ENCODE results near the gene DNAH17. TPM values are rescaled to one million over a fixed set of nuclear protein-coding genes. Genes with fewer than 3 reads are reported as not detected.
A peak's percentile ranks its signal among the peaks of the same experiment; 100 is the strongest.

Gene DNAH17
- total RNA-seq, 2 experiments from 2014 or later = 0.19 to 0.42 TPM

DNA sequence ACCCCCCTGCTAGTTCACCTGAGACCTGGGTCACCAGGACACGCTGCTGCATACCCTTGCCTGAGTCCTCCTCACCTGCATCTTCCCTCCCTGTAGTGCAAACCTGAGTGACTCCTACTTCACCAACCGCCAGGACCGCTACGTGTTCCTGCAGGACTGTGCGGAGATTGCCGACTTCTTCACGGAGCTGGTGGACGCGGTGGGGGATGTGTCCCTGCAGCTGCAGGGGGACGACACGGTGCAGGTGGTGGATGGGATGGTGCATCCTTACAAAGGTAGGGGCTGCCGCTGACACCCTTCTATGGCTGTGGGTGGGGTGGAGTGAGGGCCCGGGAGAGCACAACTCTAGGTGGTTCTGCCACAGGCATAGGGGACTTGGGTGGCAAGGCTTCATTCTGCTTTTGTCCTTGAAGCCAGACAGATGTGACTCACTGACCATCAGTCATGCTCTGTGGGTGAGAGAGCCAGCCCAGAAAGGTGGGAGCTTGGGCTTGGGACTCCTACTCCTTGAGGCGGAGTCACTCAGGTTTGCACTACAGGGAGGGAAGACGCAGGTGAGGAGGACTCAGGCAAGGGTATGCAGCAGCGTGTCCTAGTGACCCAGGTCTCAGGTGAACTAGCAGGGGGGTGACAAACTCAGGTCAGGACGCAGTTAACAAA, 176.5 kb downstream of the DNAH17 start:
- CTCF ChIA-PET = interaction anchor here (1.0 to 1.1 kb wide), 3 partner anchors 11 to 40 kb away, joined by 3 read pairs; no protein-coding TSS in a partner anchor

DNA sequence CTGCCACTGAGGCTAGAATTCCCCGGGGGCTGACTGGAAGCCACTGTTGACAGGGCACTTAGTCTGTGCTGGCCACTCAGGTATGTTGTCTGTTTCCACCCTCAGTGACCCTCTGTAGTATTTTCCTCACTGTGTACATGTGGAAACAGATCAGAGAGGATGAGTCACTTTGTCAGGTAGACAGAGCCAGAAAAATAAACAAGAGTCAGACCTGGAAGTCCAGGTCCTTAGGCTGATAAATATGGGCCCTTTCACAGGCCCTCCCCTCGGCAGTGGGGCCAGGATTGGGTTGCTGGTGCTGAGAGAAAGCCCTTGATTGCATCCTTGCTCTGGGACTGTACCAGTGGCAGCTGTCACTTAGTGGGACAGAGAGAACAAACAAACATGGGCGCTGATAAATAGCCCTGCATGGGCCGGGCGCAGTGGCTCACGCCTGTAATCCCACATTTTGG, 177.5 kb downstream of the DNAH17 start:
- CTCF ChIA-PET = interaction anchor here (1.0 kb wide), 1 partner anchor 12 kb away, joined by 3 read pairs; no protein-coding TSS in a partner anchor
- Mint-ChIP-seq H3K4me1 (ENCODE audit: low read depth) (no peaks in the 10 kb centered on the region), H3K4me3 (no peak overlapping the region), H3K27ac (no peak overlapping the region), H3K9me3 (no peaks in the 10 kb centered on the region), H3K36me3 (ENCODE audit: low read depth) (peaks cover 70% of the 10 kb centered on the region), H3K27me3 (ENCODE audit: low read depth) (no peaks in the 10 kb centered on the region)
- DNase-seq = no peak
- intact Hi-C loops (cut with micrococcal nuclease) = no loop called here

More for the DNA sequence above, 176.5 kb downstream of the DNAH17 start:
- Mint-ChIP-seq H3K4me3 (no peak overlapping the region), H3K4me1 (ENCODE audit: low read depth) (peaks cover 7% of the 10 kb centered on the region), H3K36me3 (ENCODE audit: low read depth) (peaks cover 70% of the 10 kb centered on the region), H3K27ac (peak overlapping the region; percentile 59), H3K27me3 (ENCODE audit: low read depth) (no peaks in the 10 kb centered on the region), H3K9me3 (no peaks in the 10 kb centered on the region)
- no peak for DNase-seq
- intact Hi-C loops (cut with micrococcal nuclease) = no loop called here

DNA sequence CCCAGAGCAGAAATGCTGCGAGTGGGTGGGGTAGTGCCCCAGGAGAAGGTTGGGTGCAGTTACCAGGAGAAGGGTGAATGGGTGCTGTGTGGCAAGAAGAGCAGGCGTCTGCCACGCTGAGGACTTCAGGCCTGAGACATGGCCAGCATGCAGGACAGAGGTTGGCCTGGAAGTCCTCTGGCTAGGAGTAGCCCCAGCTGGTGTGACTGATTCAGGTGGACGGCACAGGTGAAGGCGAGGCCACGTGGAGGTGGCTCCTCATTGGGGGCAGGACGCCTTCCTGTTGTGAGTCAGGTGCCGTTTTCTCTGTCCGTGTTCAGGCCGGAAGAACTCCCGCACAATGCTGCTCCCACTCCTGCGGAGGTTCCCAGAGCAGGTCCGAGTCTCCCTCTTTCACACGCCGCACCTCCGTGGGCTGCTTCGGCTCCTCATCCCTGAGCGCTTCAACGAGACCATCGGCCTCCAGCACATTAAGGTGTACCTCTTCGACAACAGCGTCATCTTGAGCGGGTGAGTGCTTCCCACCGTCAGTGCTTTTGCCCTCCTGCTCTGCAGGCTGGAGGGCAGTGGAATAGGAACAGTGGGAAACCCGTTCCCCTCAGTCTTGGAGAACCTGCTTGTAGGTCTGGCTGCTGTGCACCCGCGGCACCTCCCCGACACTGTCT, 178.0 kb downstream of the DNAH17 start:
- Mint-ChIP-seq H3K4me1 (ENCODE audit: low read depth) (no peaks in the 10 kb centered on the region), H3K27ac (no peak overlapping the region), H3K36me3 (ENCODE audit: low read depth) (peaks cover 69% of the 10 kb centered on the region), H3K27me3 (ENCODE audit: low read depth) (no peaks in the 10 kb centered on the region), H3K9me3 (no peaks in the 10 kb centered on the region), H3K4me3 (no peak overlapping the region)
- no peak for DNase-seq
- CTCF ChIA-PET = no interaction called here
- intact Hi-C loops (cut with micrococcal nuclease) = no loop called here

DNA sequence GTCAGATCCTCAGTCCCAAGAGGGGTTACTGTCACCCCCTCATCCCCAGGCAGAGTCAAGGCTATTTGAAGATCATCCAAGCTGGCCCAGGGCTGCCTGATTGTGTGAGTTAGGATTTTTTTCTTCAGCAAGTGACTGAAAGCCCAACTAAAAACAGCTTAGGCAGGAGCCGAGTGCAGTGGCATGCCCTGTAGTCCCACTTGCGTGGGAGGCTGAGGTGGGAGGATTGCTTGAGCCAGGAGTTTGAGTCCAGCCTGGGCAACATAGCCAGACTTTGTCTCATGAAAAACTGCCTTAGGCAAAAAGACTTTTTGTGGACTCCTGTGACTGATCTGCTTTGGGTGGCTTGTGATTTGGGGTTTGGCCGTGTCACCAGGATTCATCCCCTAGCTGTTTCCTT, 178.8 kb downstream of the DNAH17 start:
- CTCF ChIA-PET = no interaction called here
- Mint-ChIP-seq H3K9me3 (no peaks in the 10 kb centered on the region), H3K27ac (peak overlapping the region; percentile 50), H3K27me3 (ENCODE audit: low read depth) (no peaks in the 10 kb centered on the region), H3K4me3 (no peak overlapping the region), H3K4me1 (ENCODE audit: low read depth) (peaks cover 3% of the 10 kb centered on the region), H3K36me3 (ENCODE audit: low read depth) (peaks cover 70% of the 10 kb centered on the region)
- intact Hi-C loops (cut with micrococcal nuclease) = no loop called here
- DNase-seq = no peak

DNA sequence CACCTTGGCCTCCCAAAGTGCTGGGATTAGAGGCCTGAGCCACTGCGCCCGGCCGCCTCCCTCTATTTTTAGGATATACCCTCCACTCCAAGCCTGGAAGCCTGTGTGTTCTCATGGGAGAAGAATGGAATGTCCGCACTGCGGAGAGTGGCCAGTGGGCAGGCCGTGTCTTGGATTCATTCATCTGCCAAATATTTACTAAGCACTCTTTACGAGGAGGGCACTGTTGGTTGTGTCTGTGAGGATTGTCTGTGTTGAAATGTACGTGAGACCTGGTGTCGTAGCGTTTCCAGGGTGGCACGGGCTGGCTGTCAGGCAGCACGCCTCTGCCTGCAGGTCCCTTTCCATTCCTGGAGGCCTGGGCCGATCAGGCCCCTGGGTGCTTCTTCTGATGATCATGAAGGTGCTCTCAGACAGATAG, 179.5 kb downstream of the DNAH17 start:
- intact Hi-C loops (cut with micrococcal nuclease) = no loop called here
- Mint-ChIP-seq H3K4me3 (no peak overlapping the region), H3K36me3 (ENCODE audit: low read depth) (peaks cover 65% of the 10 kb centered on the region), H3K4me1 (ENCODE audit: low read depth) (peaks cover 5% of the 10 kb centered on the region), H3K27me3 (ENCODE audit: low read depth) (no peaks in the 10 kb centered on the region), H3K27ac (no peak overlapping the region), H3K9me3 (no peaks in the 10 kb centered on the region)
- CTCF ChIA-PET = no interaction called here
- DNase-seq = no peak

DNA sequence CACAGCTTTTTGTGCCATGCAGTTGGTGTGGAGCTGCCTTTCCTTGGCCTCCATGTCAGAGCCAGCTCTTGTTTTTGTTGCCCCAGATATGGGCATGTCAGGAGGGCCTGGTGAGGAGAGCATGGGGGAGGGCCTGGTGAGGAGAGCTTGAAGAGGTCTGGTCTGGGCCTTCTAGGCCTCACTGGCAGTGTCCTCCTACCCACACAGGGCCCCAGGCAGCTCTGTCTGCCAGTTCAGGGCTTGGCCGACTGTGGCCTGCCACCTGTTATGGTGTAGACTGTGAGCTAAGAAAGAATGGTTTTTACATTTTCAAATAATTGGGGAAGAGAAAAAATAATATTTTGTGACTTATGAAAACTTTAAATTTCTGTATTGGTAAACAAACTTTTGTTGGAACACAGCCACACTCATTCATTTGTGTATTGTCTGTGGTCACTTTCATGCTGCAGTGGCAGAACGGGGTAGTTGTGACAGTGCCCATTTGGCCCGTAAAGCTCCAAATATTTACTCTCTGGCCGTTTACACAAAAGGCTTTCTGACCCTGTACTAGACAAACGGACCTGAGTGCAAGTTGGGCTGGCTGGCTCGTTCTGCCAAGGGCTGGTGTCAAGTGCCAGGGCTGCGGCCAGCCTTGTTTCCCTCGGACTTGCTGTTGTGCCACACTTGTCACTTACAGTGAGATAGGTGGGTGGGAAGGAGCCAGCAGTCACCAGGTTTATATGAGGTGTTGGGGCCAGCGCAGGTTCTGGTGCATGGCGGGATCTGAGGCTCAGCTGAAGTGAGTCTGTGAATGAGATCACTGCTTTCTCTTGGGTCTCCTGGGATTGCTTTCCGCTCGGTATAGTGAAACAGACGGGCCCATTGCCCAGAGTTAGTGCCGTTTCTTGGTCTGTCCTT, 180.5 kb downstream of the DNAH17 start:
- H3K27me3 Mint-ChIP-seq (ENCODE audit: low read depth) = no peaks in the 10 kb centered on the region
- H3K36me3 Mint-ChIP-seq (ENCODE audit: low read depth) = peaks cover 65% of the 10 kb centered on the region
- intact Hi-C loops (cut with micrococcal nuclease) = no loop called here
- CTCF ChIA-PET = interaction anchor here (1.0 to 1.3 kb wide), 2 partner anchors 9 to 13 kb away, joined by 3 to 6 read pairs; no protein-coding TSS in a partner anchor
- no peaks in the 10 kb centered on the region for H3K9me3 Mint-ChIP-seq
- H3K4me3 Mint-ChIP-seq = no peak overlapping the region
- DNase-seq = no peak
- H3K4me1 Mint-ChIP-seq (ENCODE audit: low read depth) = peaks cover 13% of the 10 kb centered on the region
- H3K27ac Mint-ChIP-seq = no peak overlapping the region

DNA sequence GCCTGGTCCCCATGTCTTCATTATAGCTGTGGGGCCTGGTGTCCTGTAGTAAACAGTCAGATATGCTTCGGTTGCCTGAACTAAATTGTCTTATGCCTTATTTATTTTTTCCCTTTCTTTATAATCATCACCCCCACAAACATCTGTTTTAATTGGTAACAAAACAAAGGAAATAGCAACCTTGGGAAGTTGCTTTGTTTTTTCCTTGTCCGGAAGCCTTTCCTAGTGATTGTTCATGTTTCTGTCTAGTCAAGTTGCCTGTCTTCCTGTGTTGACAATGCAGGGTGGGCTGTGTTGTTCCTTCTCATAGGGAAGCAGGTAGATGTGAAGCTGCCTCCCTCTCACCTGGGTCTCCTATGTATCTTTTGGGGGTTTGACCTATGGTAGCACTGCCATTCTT, 182.0 kb downstream of the DNAH17 start:
- DNase-seq = no peak
- no peak overlapping the region for H3K27ac Mint-ChIP-seq
- H3K4me1 Mint-ChIP-seq (ENCODE audit: low read depth) = peaks cover 26% of the 10 kb centered on the region
- H3K9me3 Mint-ChIP-seq = no peaks in the 10 kb centered on the region
- CTCF ChIA-PET = no interaction called here
- intact Hi-C loops (cut with micrococcal nuclease) = no loop called here
- peaks cover 55% of the 10 kb centered on the region for H3K36me3 Mint-ChIP-seq (ENCODE audit: low read depth)
- no peaks in the 10 kb centered on the region for H3K27me3 Mint-ChIP-seq (ENCODE audit: low read depth)
- H3K4me3 Mint-ChIP-seq = no peak overlapping the region

DNA sequence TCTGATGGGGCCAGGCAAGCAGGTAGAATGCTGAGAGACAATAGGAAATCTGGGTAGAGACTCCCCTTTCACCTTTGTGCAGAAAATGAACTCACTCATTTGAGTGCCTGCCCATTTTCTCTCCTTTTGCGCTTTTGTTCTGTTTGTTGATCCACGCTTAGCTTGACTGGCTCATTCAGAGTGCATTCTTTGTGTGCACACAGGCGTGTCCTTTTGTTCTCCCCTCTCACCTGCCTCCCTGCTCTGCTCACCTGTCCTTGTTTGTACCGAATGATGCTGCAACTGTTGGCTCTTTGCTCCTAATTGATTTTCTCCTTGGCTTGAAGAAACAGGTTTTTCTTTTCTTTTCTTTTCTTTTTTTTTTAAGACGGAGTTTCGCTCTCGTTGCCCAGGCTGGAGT, 183.0 kb downstream of the DNAH17 start:
- peaks cover 34% of the 10 kb centered on the region for H3K4me1 Mint-ChIP-seq (ENCODE audit: low read depth)
- CTCF ChIA-PET = no interaction called here
- no peaks in the 10 kb centered on the region for H3K9me3 Mint-ChIP-seq
- intact Hi-C loops (cut with micrococcal nuclease) = no loop called here
- no peak for DNase-seq
- no peak overlapping the region for H3K27ac Mint-ChIP-seq
- H3K4me3 Mint-ChIP-seq = no peak overlapping the region
- no peaks in the 10 kb centered on the region for H3K27me3 Mint-ChIP-seq (ENCODE audit: low read depth)
- H3K36me3 Mint-ChIP-seq (ENCODE audit: low read depth) = peaks cover 50% of the 10 kb centered on the region

DNA sequence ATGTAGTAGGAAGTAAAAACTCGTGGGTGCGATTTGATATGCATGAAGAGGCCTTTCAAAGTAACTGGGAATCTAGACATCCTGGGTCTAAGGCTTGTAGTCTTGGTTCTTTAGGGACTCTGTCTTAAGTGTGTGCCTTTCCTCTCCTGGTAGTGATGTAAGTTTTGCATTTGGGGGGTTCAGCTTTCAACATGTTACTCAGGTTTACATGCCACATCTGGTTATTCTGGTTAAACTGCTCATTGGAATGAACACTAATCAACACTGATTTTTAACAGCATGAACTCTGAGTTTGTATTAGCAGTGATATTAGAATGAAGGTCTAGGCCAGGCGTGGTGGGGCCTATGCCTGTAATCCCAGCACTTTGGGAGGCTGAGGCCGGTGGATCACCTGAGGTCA, 183.6 kb downstream of the DNAH17 start:
- CTCF ChIA-PET = no interaction called here
- intact Hi-C loops (cut with micrococcal nuclease) = no loop called here
- Mint-ChIP-seq H3K36me3 (ENCODE audit: low read depth) (peaks cover 45% of the 10 kb centered on the region), H3K4me3 (no peak overlapping the region), H3K4me1 (ENCODE audit: low read depth) (peaks cover 41% of the 10 kb centered on the region), H3K27ac (no peak overlapping the region), H3K9me3 (no peaks in the 10 kb centered on the region), H3K27me3 (ENCODE audit: low read depth) (no peaks in the 10 kb centered on the region)
- DNase-seq = no peak

DNA sequence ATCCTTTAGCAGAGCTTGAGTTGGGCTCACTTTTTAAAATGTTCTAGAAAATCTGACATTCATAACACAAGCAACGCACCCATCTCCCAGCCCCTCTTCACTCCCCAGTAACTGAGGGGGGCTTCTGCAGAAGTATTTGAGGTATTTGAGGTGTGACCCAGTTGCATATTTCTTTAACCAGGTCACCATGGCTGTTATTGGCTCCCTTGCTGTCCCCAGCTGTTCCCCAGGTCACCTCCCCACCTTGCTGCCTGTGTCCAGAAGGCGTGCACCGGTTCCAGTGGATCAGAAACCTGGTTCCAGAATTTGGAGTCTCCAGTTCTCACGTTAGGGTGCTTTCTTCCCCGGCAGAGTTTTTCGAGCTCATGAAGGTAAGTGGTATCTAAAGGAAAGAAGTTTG, 184.9 kb downstream of the DNAH17 start:
- CTCF ChIA-PET = interaction anchor here (0.6 to 1.8 kb wide), 6 partner anchors 10 to 56 kb away, joined by 3 to 7 read pairs (median 5); no protein-coding TSS in a partner anchor

DNA sequence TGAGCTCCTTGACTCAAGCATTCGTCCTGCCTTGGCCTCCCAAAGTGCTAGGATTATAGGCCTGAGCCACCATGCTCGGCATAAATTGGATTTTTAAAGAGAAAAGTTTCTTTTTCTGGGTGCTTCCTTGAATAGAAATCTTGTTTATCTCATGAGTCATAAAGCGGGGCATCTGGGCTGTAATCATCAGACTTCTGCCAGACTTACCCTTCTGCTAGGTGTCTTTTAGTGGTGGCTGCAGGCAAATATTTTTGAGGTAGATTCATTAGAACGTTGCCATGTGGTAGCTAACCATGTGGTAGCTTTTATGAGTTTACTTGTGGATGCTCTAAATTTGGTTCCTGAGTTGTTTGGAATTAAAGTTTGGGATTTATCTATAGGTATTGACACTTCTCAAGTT, 185.4 kb downstream of the DNAH17 start:
- Mint-ChIP-seq H3K4me3 (no peak overlapping the region), H3K9me3 (no peaks in the 10 kb centered on the region), H3K27me3 (ENCODE audit: low read depth) (no peaks in the 10 kb centered on the region), H3K4me1 (ENCODE audit: low read depth) (peaks cover 58% of the 10 kb centered on the region), H3K27ac (peak overlapping the region; percentile 63), H3K36me3 (ENCODE audit: low read depth) (peaks cover 40% of the 10 kb centered on the region)
- intact Hi-C loops (cut with micrococcal nuclease) = no loop called here
- DNase-seq = no peak
- CTCF ChIA-PET = interaction anchor here (1.0 to 1.8 kb wide), 5 partner anchors 10 to 30 kb away, joined by 3 to 7 read pairs (median 6); no protein-coding TSS in a partner anchor

More for the DNA sequence above, 184.9 kb downstream of the DNAH17 start:
- Mint-ChIP-seq H3K36me3 (ENCODE audit: low read depth) (peaks cover 42% of the 10 kb centered on the region), H3K4me1 (ENCODE audit: low read depth) (peaks cover 54% of the 10 kb centered on the region), H3K4me3 (no peak overlapping the region), H3K27ac (no peak overlapping the region), H3K9me3 (no peaks in the 10 kb centered on the region), H3K27me3 (ENCODE audit: low read depth) (no peaks in the 10 kb centered on the region)
- no peak for DNase-seq
- intact Hi-C loops (cut with micrococcal nuclease) = no loop called here

DNA sequence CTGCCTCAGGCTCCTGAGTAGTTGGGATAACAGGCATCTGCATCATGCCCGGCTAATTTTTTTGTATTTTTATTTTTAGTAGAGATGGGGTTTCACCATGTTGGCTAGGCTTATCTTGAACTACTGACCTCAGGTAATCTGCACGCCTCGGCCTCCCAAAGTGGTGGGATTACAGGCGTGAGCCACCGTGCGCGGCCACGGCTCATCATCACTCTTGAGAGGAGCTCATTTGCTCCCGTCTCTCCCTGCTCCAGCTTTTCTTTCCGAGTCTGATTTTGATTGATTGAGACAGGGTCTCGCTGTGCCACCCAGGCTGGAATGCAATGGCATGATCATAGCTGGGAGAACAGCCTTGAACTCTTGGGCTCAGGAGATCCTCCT, 186.2 kb downstream of the DNAH17 start:
- Mint-ChIP-seq H3K27me3 (ENCODE audit: low read depth) (no peaks in the 10 kb centered on the region), H3K27ac (peak overlapping the region; percentile 73), H3K4me3 (no peak overlapping the region), H3K36me3 (ENCODE audit: low read depth) (peaks cover 36% of the 10 kb centered on the region), H3K4me1 (ENCODE audit: low read depth) (peaks cover 66% of the 10 kb centered on the region), H3K9me3 (no peaks in the 10 kb centered on the region)
- intact Hi-C loops (cut with micrococcal nuclease) = no loop called here
- DNase-seq = no peak
- CTCF ChIA-PET = interaction anchor here (0.8 to 2.2 kb wide), 5 partner anchors 9 to 54 kb away, joined by 3 to 10 read pairs (median 6); no protein-coding TSS in a partner anchor
